Astrocyte (in vitro differentiated cells and primary cell): ENCODE measurements around the gene TPM2. TPM values are rescaled to one million over a fixed set of nuclear protein-coding genes. Genes with fewer than 3 reads are reported as not detected.

ENCODE experiments used
- DNase-seq: peaks from one replicate; pipeline ENCODE4 v3.0.0-alpha.2; 2010; ENCODE audit warnings: low read depth
- FAIRE-seq: peaks from 2 replicates; lab custom pipeline; 2011; peaks lifted over from hg19 to GRCh38; lab: Jason Lieb, UNC
- H2AFZ ChIP-seq: 2 replicates; pipeline ENCODE4 v1.6.0; 2012; ENCODE audit warnings: low read depth, low read length, inconsistent platforms
- H3K27ac ChIP-seq: 2 replicates; pipeline ENCODE4 v1.5.1; 2011; ENCODE audit warnings: low read depth, low read length, inconsistent platforms
- H3K27me3 ChIP-seq: 2 replicates; pipeline ENCODE4 v1.6.0; 2011; ENCODE audit warnings: low read length, inconsistent platforms; ENCODE audit not compliant: insufficient read depth
- H3K36me3 ChIP-seq: 2 replicates; pipeline ENCODE4 v1.5.1; 2011; ENCODE audit warnings: low read length, inconsistent platforms; ENCODE audit not compliant: insufficient read depth
- H3K4me1 ChIP-seq: 2 replicates; pipeline ENCODE4 v1.5.1; 2011; ENCODE audit warnings: low read length, inconsistent platforms; ENCODE audit not compliant: insufficient read depth
- H3K4me2 ChIP-seq: 2 replicates; pipeline ENCODE4 v1.6.0; 2012; ENCODE audit warnings: low read length, inconsistent platforms
- H3K4me3 ChIP-seq: 2 replicates; pipeline ENCODE4 v1.5.1; 2011; ENCODE audit warnings: low read depth, mild to moderate bottlenecking, low read length, inconsistent platforms; ENCODE audit not compliant: insufficient read depth
- H3K79me2 ChIP-seq: 2 replicates; pipeline ENCODE4 v1.6.0; 2012; ENCODE audit warnings: mild to moderate bottlenecking, low read length, inconsistent platforms; ENCODE audit not compliant: insufficient read depth
- H3K9ac ChIP-seq: 2 replicates; pipeline ENCODE4 v1.6.0; 2012; ENCODE audit warnings: mild to moderate bottlenecking, low read length, inconsistent platforms
- H3K9me3 ChIP-seq: 2 replicates; pipeline ENCODE4 v1.5.1; 2012; ENCODE audit warnings: low read depth, mild to moderate bottlenecking, low read length, inconsistent platforms; ENCODE audit not compliant: insufficient read depth
- H4K20me1 ChIP-seq: 2 replicates; pipeline ENCODE4 v1.6.0; 2012; ENCODE audit warnings: low read length, inconsistent platforms; ENCODE audit not compliant: insufficient read depth
- H3K27ac Mint-ChIP-seq: one replicate; pipeline ENCODE4 v1.8.0; 2021; ENCODE audit warnings: mild to moderate bottlenecking, mixed read lengths; ENCODE audit not compliant: unreplicated experiment
- H3K27me3 Mint-ChIP-seq: one replicate; pipeline ENCODE4 v1.8.0; 2021; ENCODE audit warnings: low read depth, mixed read lengths; ENCODE audit not compliant: unreplicated experiment
- H3K36me3 Mint-ChIP-seq: one replicate; pipeline ENCODE4 v1.8.0; 2021; ENCODE audit warnings: low read depth, mixed read lengths; ENCODE audit not compliant: unreplicated experiment
- H3K4me1 Mint-ChIP-seq: one replicate; pipeline ENCODE4 v1.8.0; 2021; ENCODE audit warnings: low read depth, mixed read lengths; ENCODE audit not compliant: unreplicated experiment
- H3K4me3 Mint-ChIP-seq: one replicate; pipeline ENCODE4 v1.8.0; 2021; ENCODE audit warnings: mild to moderate bottlenecking, moderate library complexity, mixed read lengths; ENCODE audit not compliant: unreplicated experiment
- H3K9me3 Mint-ChIP-seq: one replicate; pipeline ENCODE4 v1.8.0; 2021; ENCODE audit warnings: mild to moderate bottlenecking, mixed read lengths; ENCODE audit not compliant: unreplicated experiment
- EZH2 ChIP-seq: IDR thresholded peaks from 2 replicates; pipeline ENCODE4 v1.6.1; 2012; ENCODE audit warnings: mild to moderate bottlenecking, low read length, inconsistent platforms; ENCODE audit not compliant: insufficient read depth
- total RNA-seq: library from RNA; stranded (reverse); gene quantifications from 2 replicates; pipeline ENCODE4 v1.2.1, GENCODE V29; 2021
- TF ChIP-seq, protein P1 (sequence below): IDR thresholded peaks from 2 replicates; pipeline ENCODE4 v1.5.1; 2011; ENCODE audit warnings: low read depth, mild to moderate bottlenecking, inconsistent platforms, low read length, moderate library complexity; ENCODE audit not compliant: insufficient read depth

The TPM2 gene
- total RNA-seq, 1 donor from 2014 or later, result 2,001 TPM

DNA sequence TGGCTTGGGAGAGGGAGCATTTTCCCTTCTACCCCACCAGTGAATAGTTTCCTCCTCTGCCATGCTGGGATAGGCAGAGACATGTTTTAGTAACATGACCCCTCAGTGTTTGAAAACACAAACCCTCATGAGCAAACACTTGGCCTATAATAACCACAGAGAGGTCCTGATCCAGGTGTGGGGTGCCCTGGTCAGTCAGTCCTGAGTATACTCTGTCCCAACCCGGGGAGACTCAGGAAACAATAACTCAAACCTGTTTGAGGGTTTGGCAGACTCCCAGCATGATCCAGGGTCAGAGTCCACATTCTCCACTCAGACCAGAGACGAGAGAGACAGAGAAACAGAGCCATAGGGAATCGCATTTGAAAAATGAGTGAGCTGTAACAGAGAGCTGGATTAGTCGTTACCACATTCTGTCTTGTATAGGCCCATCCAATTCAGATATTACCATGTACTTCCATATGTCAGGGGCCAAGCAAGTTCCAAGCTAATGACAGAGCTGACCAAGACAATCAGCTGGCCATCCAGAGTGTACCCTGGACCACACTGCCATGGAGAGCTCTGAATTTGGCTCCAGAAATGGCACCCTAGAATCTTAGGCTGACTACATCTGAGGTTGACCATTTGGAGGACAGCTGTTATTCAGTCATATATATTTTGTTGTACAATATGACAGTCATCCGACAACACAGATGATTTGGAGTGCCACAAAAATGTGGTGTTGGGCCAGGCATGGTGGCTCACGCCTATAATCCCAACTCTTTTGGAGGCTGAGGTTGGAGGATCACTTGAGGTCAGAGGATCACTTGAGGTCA is 20.2 kb downstream of the TPM2 start:
- Histone ChIP-seq H3K27ac (no peak overlapping the region), H3K4me2 (no peak overlapping the region), H3K9me3 (no peaks in the 10 kb centered on the region), H3K4me1 (peaks cover 20% of the 10 kb centered on the region), H3K36me3 (no peaks in the 10 kb centered on the region), H3K4me3 (no peak overlapping the region), H2AFZ (no peak overlapping the region), H4K20me1 (no peaks in the 10 kb centered on the region), H3K79me2 (no peaks in the 10 kb centered on the region), H3K9ac (no peak overlapping the region), H3K27me3 (peaks cover 11% of the 10 kb centered on the region)
- H3K36me3 Mint-ChIP-seq, result no peaks in the 10 kb centered on the region
- H3K4me3 Mint-ChIP-seq, result no peak overlapping the region
- H3K27ac Mint-ChIP-seq, result peak overlapping the region; percentile 49
- FAIRE-seq (no peak), DNase-seq (peak; percentile 40)
- peaks cover 7% of the 10 kb centered on the region for H3K4me1 Mint-ChIP-seq
- H3K9me3 Mint-ChIP-seq, result no peaks in the 10 kb centered on the region
- H3K27me3 Mint-ChIP-seq, result peaks cover 14% of the 10 kb centered on the region
- TF ChIP-seq, protein P1, sequence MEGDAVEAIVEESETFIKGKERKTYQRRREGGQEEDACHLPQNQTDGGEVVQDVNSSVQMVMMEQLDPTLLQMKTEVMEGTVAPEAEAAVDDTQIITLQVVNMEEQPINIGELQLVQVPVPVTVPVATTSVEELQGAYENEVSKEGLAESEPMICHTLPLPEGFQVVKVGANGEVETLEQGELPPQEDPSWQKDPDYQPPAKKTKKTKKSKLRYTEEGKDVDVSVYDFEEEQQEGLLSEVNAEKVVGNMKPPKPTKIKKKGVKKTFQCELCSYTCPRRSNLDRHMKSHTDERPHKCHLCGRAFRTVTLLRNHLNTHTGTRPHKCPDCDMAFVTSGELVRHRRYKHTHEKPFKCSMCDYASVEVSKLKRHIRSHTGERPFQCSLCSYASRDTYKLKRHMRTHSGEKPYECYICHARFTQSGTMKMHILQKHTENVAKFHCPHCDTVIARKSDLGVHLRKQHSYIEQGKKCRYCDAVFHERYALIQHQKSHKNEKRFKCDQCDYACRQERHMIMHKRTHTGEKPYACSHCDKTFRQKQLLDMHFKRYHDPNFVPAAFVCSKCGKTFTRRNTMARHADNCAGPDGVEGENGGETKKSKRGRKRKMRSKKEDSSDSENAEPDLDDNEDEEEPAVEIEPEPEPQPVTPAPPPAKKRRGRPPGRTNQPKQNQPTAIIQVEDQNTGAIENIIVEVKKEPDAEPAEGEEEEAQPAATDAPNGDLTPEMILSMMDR, result no peak
- no peak for TF ChIP-seq EZH2

- H3K4me3 Mint-ChIP-seq, result no peak overlapping the region
- H3K27ac Mint-ChIP-seq, result no peak overlapping the region
- H3K36me3 Mint-ChIP-seq, result peaks cover under 1% of the 10 kb centered on the region
- Histone ChIP-seq H3K27ac (no peak overlapping the region), H3K4me3 (no peak overlapping the region), H4K20me1 (no peaks in the 10 kb centered on the region), H3K36me3 (no peaks in the 10 kb centered on the region), H3K4me2 (no peak overlapping the region), H3K9me3 (no peaks in the 10 kb centered on the region), H2AFZ (no peak overlapping the region), H3K9ac (no peak overlapping the region), H3K27me3 (peaks cover under 1% of the 10 kb centered on the region), H3K4me1 (peaks cover 21% of the 10 kb centered on the region), H3K79me2 (no peaks in the 10 kb centered on the region)
- no peak for DNase-seq
- H3K9me3 Mint-ChIP-seq, result no peaks in the 10 kb centered on the region
- no peak for FAIRE-seq
- peaks cover 7% of the 10 kb centered on the region for H3K4me1 Mint-ChIP-seq
- TF ChIP-seq, protein P1, result no peak
- H3K27me3 Mint-ChIP-seq, result peaks cover 3% of the 10 kb centered on the region
Measured at GRCh38 chr9:35667939-35668338, 21.8 kb downstream of the TPM2 start.

- Histone ChIP-seq H3K79me2 (no peaks in the 10 kb centered on the region), H3K4me3 (no peak overlapping the region), H3K36me3 (peaks cover 4% of the 10 kb centered on the region), H4K20me1 (no peaks in the 10 kb centered on the region), H3K9ac (no peak overlapping the region), H3K9me3 (no peaks in the 10 kb centered on the region), H3K27ac (no peak overlapping the region), H3K4me1 (peaks cover 21% of the 10 kb centered on the region), H3K27me3 (no peaks in the 10 kb centered on the region), H2AFZ (no peak overlapping the region), H3K4me2 (no peak overlapping the region)
- H3K4me1 Mint-ChIP-seq, result peaks cover 10% of the 10 kb centered on the region
- no peaks in the 10 kb centered on the region for H3K9me3 Mint-ChIP-seq
- peaks cover 1% of the 10 kb centered on the region for H3K36me3 Mint-ChIP-seq
- TF ChIP-seq EZH2, result no peak
- TF ChIP-seq, protein P1, result no peak
- DNase-seq, result no peak
- no peak overlapping the region for H3K27ac Mint-ChIP-seq
- no peak overlapping the region for H3K4me3 Mint-ChIP-seq
- no peak for FAIRE-seq
- H3K27me3 Mint-ChIP-seq, result peaks cover 2% of the 10 kb centered on the region
Measured at GRCh38 chr9:35666549-35666948, 23.2 kb downstream of the TPM2 start.
